CD4-positive, alpha-beta memory T cell (primary cell): ENCODE data around the gene SAC3D1. TPM values are rescaled to one million over a fixed set of nuclear protein-coding genes. Genes with fewer than 3 reads are reported as not detected.

Experiments used
- CTCF ChIA-PET: fragments of 350-600 bp; sonication (Branson Sonifier 250); formaldehyde crosslinking; loops from one replicate; lab custom pipeline; 2021; ENCODE audit warnings: inconsistent platforms; ENCODE audit not compliant: partially characterized antibody; lab: Charles Lee
- POLR2A ChIA-PET: fragments of 350-600 bp; sonication (Branson Sonifier 250); formaldehyde crosslinking; loops from one replicate; lab custom pipeline; 2021; ENCODE audit not compliant: partially characterized antibody; lab: Charles Lee
- DNase-seq, 5 donors: peaks; one replicate each; pipeline versions ENCODE4 v3.0.0 to v3.0.0-alpha.2; 2020 to 2022; ENCODE audit warnings: mixed read lengths in 1 of 5
- H3K27ac ChIP-seq: one replicate; pipeline ENCODE4 v1.7.0; 2013; ENCODE audit warnings: low read depth, low read length
- H3K27me3 ChIP-seq: 2 replicates; pipeline ENCODE4 v1.7.0; 2013; ENCODE audit warnings: mild to moderate bottlenecking, low read length, moderate library complexity; ENCODE audit not compliant: insufficient read depth
- H3K36me3 ChIP-seq: 2 replicates; pipeline ENCODE4 v1.7.0; 2013; ENCODE audit warnings: mild to moderate bottlenecking, low read length, moderate library complexity; ENCODE audit not compliant: insufficient read depth
- H3K4me1 ChIP-seq: 2 replicates; pipeline ENCODE4 v1.7.0; 2013; ENCODE audit warnings: mild to moderate bottlenecking, low read length, moderate library complexity; ENCODE audit not compliant: insufficient read depth
- H3K4me3 ChIP-seq, 2 donors: one replicate each; pipeline ENCODE4 v1.7.0; 2013; ENCODE audit warnings: low read length in 2 of 2, mild to moderate bottlenecking in 1 of 2
- H3K9me3 ChIP-seq, 2 donors: one replicate each; pipeline ENCODE4 v1.7.0; 2013; ENCODE audit warnings: low read length in 2 of 2, control low read depth in 1 of 2; ENCODE audit not compliant: control insufficient read depth in 1 of 2
- H3K27ac Mint-ChIP-seq, 7 donors: one replicate each; pipeline ENCODE4 v1.8.0; 2020 to 2021; ENCODE audit warnings: mixed read lengths in 7 of 7, mild to moderate bottlenecking in 6 of 7, inconsistent platforms in 3 of 7, moderate library complexity in 3 of 7
- H3K27me3 Mint-ChIP-seq, 2 donors: one replicate each; pipeline ENCODE4 v1.8.0; 2020 to 2021; ENCODE audit warnings: mixed read lengths in 2 of 2
- H3K36me3 Mint-ChIP-seq, 2 donors: one replicate each; pipeline ENCODE4 v1.8.0; 2020 to 2021; ENCODE audit warnings: mixed read lengths in 2 of 2, inconsistent platforms in 1 of 2, mild to moderate bottlenecking in 1 of 2
- H3K4me1 Mint-ChIP-seq, 4 donors: one replicate each; pipeline ENCODE4 v1.8.0; 2020 to 2021; ENCODE audit warnings: mixed read lengths in 4 of 4, mild to moderate bottlenecking in 1 of 4
- H3K4me3 Mint-ChIP-seq, 8 donors: one replicate each; pipeline ENCODE4 v1.8.0; 2020 to 2021; ENCODE audit warnings: mixed read lengths in 8 of 8, mild to moderate bottlenecking in 7 of 8, moderate library complexity in 6 of 8, inconsistent platforms in 3 of 8
- H3K9me3 Mint-ChIP-seq, 8 donors: one replicate each; pipeline ENCODE4 v1.8.0; 2020 to 2021; ENCODE audit warnings: mixed read lengths in 8 of 8, mild to moderate bottlenecking in 5 of 8, inconsistent platforms in 3 of 8, moderate library complexity in 1 of 8
- intact Hi-C: fragments of 100-400 bp; cut with micrococcal nuclease; formaldehyde crosslinking; loops from one replicate; pipeline ENCODE4 v1.15.1; 2023
- polyA plus RNA-seq, 2 donors: library from polyadenylated mRNA; unstranded; fragments of 300-500 nt; fragmentation: Illumina TruSeq; gene quantifications; one replicate each; pipeline ENCODE4 v1.2.3, GENCODE V29; 2021
- total RNA-seq, 2 experiments: library from RNA; stranded (reverse); gene quantifications; one replicate each; pipeline ENCODE4 v1.2.3, GENCODE V29; 2021

SAC3D1 gene
- total and polyA plus RNA-seq, 4 experiments from 2014 or later = 6.8 to 10.6 (median 10.0) TPM

GRCh38 chr11:65047581-65048422 lies 6.8 kb downstream of the SAC3D1 start:
- Histone ChIP-seq H3K27ac (peak overlapping the region; percentile 48), H3K4me3 (peak overlapping the region; percentile 22 to 54)
- no peak for DNase-seq

GRCh38 chr11:65051398-65051858 lies 10.4 kb downstream of the SAC3D1 start:
- H3K36me3 ChIP-seq = no peaks in the 10 kb centered on the region
- no peaks in the 10 kb centered on the region for H3K9me3 ChIP-seq
- intact Hi-C loops = no loop called here
- ChIA-PET CTCF (interaction anchor here (0.6 to 0.7 kb wide), 2 partner anchors 53 to 537 kb away, joined by 3 to 4 read pairs; no protein-coding TSS in a partner anchor), POLR2A (no interaction called here)
- DNase-seq = no peak
- H3K27me3 ChIP-seq = no peaks in the 10 kb centered on the region
- no peaks in the 10 kb centered on the region for H3K36me3 Mint-ChIP-seq
- H3K4me3 ChIP-seq = no peak overlapping the region
- H3K4me1 Mint-ChIP-seq = peaks cover 13 to 36% (median 26%) of the 10 kb centered on the region in 4 donors
- no peaks in the 10 kb centered on the region for H3K9me3 Mint-ChIP-seq
- peaks cover 30% of the 10 kb centered on the region for H3K4me1 ChIP-seq
- no peak overlapping the region for H3K27ac Mint-ChIP-seq
- no peaks in the 10 kb centered on the region for H3K27me3 Mint-ChIP-seq
- H3K27ac ChIP-seq = no peak overlapping the region
- no peak overlapping the region for H3K4me3 Mint-ChIP-seq

More at GRCh38 chr11:65047581-65048422, 6.8 kb downstream of the SAC3D1 start:
- peak overlapping the region; percentile 47 to 94 (median 83) for H3K27ac Mint-ChIP-seq
- peaks cover 3 to 30% (median 18%) of the 10 kb centered on the region in 4 donors for H3K4me1 Mint-ChIP-seq
- no peaks in the 10 kb centered on the region for H3K27me3 ChIP-seq
- ChIA-PET CTCF (no interaction called here), POLR2A (interaction anchor here (0.7 to 1.7 kb wide), 3 partner anchors 27 to 49 kb away, joined by 3 to 7 read pairs (median 4); partner anchors contain the start of genes ARL2 and VPS51)
- no peaks in the 10 kb centered on the region for H3K27me3 Mint-ChIP-seq
- intact Hi-C loops = no loop called here
- H3K36me3 Mint-ChIP-seq = peaks cover 0 to 5% of the 10 kb centered on the region in 2 donors
- no peaks in the 10 kb centered on the region for H3K9me3 Mint-ChIP-seq
- peaks cover 25% of the 10 kb centered on the region for H3K4me1 ChIP-seq
- H3K4me3 Mint-ChIP-seq = peak overlapping the region; percentile 82 to 90 (median 84)
- peaks cover 6% of the 10 kb centered on the region for H3K36me3 ChIP-seq
- H3K9me3 ChIP-seq = no peaks in the 10 kb centered on the region

- no peaks in the 10 kb centered on the region for H3K9me3 Mint-ChIP-seq
- H3K36me3 Mint-ChIP-seq = no peaks in the 10 kb centered on the region
- intact Hi-C loops = no loop called here
- peaks cover 10 to 14% (median 14%) of the 10 kb centered on the region in 4 donors for H3K4me1 Mint-ChIP-seq
- peak overlapping the region in 7 of 8 donors; percentile 56 to 85 (median 67) for H3K4me3 Mint-ChIP-seq
- DNase-seq = peak; percentile 24 to 56 (median 38)
- H3K4me3 ChIP-seq = no peak overlapping the region
- ChIA-PET POLR2A (interaction anchor here (1.0 to 1.7 kb wide), 3 partner anchors 13 to 64 kb away, joined by 3 to 14 read pairs (median 4); partner anchors contain the start of genes SAC3D1 and ZNHIT2), CTCF (interaction anchor here (0.9 kb wide), 1 partner anchor 40 kb away, joined by 3 read pairs; the partner anchor contains the start of gene ARL2)
- H3K27me3 Mint-ChIP-seq = no peaks in the 10 kb centered on the region
- peak overlapping the region; percentile 35 for H3K27ac ChIP-seq
- H3K27ac Mint-ChIP-seq = peak overlapping the region; percentile 76 to 96 (median 90)
- peaks cover 16% of the 10 kb centered on the region for H3K4me1 ChIP-seq
- no peaks in the 10 kb centered on the region for H3K36me3 ChIP-seq
- no peaks in the 10 kb centered on the region for H3K9me3 ChIP-seq
- H3K27me3 ChIP-seq = no peaks in the 10 kb centered on the region
Measured at GRCh38 chr11:65053827-65054508, 13.0 kb downstream of the SAC3D1 start.

GRCh38 chr11:65055538-65055937 lies 14.5 kb downstream of the SAC3D1 start:
- intact Hi-C loops = no loop called here
- DNase-seq = no peak
- Histone ChIP-seq H3K27ac (no peak overlapping the region), H3K36me3 (no peaks in the 10 kb centered on the region), H3K4me1 (peaks cover 23% of the 10 kb centered on the region), H3K27me3 (no peaks in the 10 kb centered on the region), H3K4me3 (no peak overlapping the region), H3K9me3 (no peaks in the 10 kb centered on the region)
- no peak overlapping the region for H3K4me3 Mint-ChIP-seq
- POLR2A ChIA-PET = interaction anchor here (1.3 kb wide), 1 partner anchor 41 kb away, joined by 3 read pairs; the partner anchor contains the start of gene ARL2
- no peaks in the 10 kb centered on the region for H3K27me3 Mint-ChIP-seq
- peaks cover 10 to 14% (median 14%) of the 10 kb centered on the region in 4 donors for H3K4me1 Mint-ChIP-seq
- H3K36me3 Mint-ChIP-seq = no peaks in the 10 kb centered on the region
- H3K27ac Mint-ChIP-seq = peak overlapping the region in 3 of 7 donors; percentile 13 to 75 (median 41)
- no peaks in the 10 kb centered on the region for H3K9me3 Mint-ChIP-seq
- CTCF ChIA-PET = interaction anchor here (1.4 to 1.5 kb wide), 2 partner anchors 15 to 55 kb away, joined by 3 read pairs; partner anchors contain the start of gene SAC3D1

- H3K27me3 Mint-ChIP-seq = peaks cover 0 to 3% of the 10 kb centered on the region in 2 donors
- no peak for DNase-seq
- Histone ChIP-seq H3K27ac (no peak overlapping the region), H3K27me3 (no peaks in the 10 kb centered on the region), H3K4me3 (no peak overlapping the region), H3K4me1 (peaks cover 26% of the 10 kb centered on the region), H3K9me3 (no peaks in the 10 kb centered on the region), H3K36me3 (no peaks in the 10 kb centered on the region)
- H3K27ac Mint-ChIP-seq = no peak overlapping the region
- peaks cover 10 to 14% (median 14%) of the 10 kb centered on the region in 4 donors for H3K4me1 Mint-ChIP-seq
- H3K36me3 Mint-ChIP-seq = no peaks in the 10 kb centered on the region
- CTCF ChIA-PET = interaction anchor here (0.7 kb wide), 1 partner anchor 31 kb away, joined by 3 read pairs; no protein-coding TSS in a partner anchor
- no peaks in the 10 kb centered on the region for H3K9me3 Mint-ChIP-seq
- intact Hi-C loops = no loop called here
- H3K4me3 Mint-ChIP-seq = no peak overlapping the region
- POLR2A ChIA-PET = no interaction called here
Measured at GRCh38 chr11:65056999-65057398, 16.0 kb downstream of the SAC3D1 start.

- H3K27ac Mint-ChIP-seq = no peak overlapping the region
- Histone ChIP-seq H3K4me3 (no peak overlapping the region), H3K36me3 (no peaks in the 10 kb centered on the region), H3K4me1 (peaks cover 26% of the 10 kb centered on the region), H3K9me3 (no peaks in the 10 kb centered on the region), H3K27ac (no peak overlapping the region), H3K27me3 (no peaks in the 10 kb centered on the region)
- no peak overlapping the region for H3K4me3 Mint-ChIP-seq
- H3K9me3 Mint-ChIP-seq = no peaks in the 10 kb centered on the region
- H3K4me1 Mint-ChIP-seq = peaks cover 10 to 14% (median 14%) of the 10 kb centered on the region in 4 donors
- H3K27me3 Mint-ChIP-seq = peaks cover 0 to 3% of the 10 kb centered on the region in 2 donors
- no peaks in the 10 kb centered on the region for H3K36me3 Mint-ChIP-seq
- ChIA-PET CTCF (no interaction called here), POLR2A (no interaction called here)
- DNase-seq = no peak
- intact Hi-C loops = no loop called here
Measured at GRCh38 chr11:65057526-65057925, 16.5 kb downstream of the SAC3D1 start.
